Stimulated activated CD8-positive, alpha-beta memory T cell treated with anti-CD3 and anti-CD28 coated beads, Interleukin-12 subunit alpha, Interleukin-12 subunit beta, amount 100 ng/mL, for 1 hour (primary cell): ENCODE results near the gene GPR119.
A peak's percentile ranks its signal among the peaks of the same experiment; 100 is the strongest.
"Not testable (repeated sequence)": the region's sequence is repeated elsewhere in the genome, so short reads cannot be mapped to it uniquely, and the experiment has no call there.

Experiments used
- DNase-seq: peaks from one replicate; pipeline ENCODE4 v3.0.0-alpha.2; 2020; ENCODE audit warnings: low read depth

Gene GPR119

GRCh38 chrX:130339408-130340222 is 45.9 kb downstream of the GPR119 start, which contains the start of gene SLC25A14:
Gene SLC25A14, plus strand, starts transcription at chrX:130339919. Its CDS starts 360 bp downstream, at chrX:130340279.
- peak; percentile 45 for DNase-seq

- DNase-seq = not testable (repeated sequence)
Observed at GRCh38 chrX:130338869-130339268, 46.6 kb downstream of the GPR119 start.

- DNase-seq = no peak
Observed at GRCh38 chrX:130336531-130336930, 48.9 kb downstream of the GPR119 start.
